D721Med (cell line): ENCODE results near the gene SOX18.

Source experiments
- DNase-seq: peaks from one replicate; pipeline ENCODE4 v3.0.0; 2011; ENCODE audit warnings: low spot score; ENCODE audit not compliant: insufficient read length
- FAIRE-seq: peaks from 2 replicates; lab custom pipeline; 2011; peaks lifted over from hg19 to GRCh38; lab: Jason Lieb, UNC
- TF ChIP-seq, protein P1 (sequence below): IDR thresholded peaks from 2 replicates; pipeline ENCODE4 v1.5.1; 2012; ENCODE audit warnings: mild to moderate bottlenecking, control low read depth; ENCODE audit not compliant: insufficient read depth; ENCODE audit errors: missing control alignments

The SOX18 gene

DNA sequence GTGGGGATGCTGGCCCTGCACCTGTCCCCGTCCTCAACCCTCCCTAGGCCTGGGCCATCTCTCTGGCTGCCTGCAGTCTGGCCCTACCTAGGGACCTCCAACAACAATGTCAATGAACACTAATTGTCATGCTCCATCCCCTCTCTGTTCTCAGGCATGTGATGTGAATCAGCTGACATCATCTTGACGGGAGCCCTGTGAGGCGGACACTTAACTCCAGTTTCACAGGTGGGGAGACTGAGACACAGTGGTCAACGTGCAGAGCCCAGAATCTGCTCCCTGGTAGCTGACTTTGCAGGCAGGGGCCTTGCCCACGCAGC, 12.8 kb upstream of the SOX18 start:
- DNase-seq (no peak), FAIRE-seq (no peak)
- TF ChIP-seq, protein P1, sequence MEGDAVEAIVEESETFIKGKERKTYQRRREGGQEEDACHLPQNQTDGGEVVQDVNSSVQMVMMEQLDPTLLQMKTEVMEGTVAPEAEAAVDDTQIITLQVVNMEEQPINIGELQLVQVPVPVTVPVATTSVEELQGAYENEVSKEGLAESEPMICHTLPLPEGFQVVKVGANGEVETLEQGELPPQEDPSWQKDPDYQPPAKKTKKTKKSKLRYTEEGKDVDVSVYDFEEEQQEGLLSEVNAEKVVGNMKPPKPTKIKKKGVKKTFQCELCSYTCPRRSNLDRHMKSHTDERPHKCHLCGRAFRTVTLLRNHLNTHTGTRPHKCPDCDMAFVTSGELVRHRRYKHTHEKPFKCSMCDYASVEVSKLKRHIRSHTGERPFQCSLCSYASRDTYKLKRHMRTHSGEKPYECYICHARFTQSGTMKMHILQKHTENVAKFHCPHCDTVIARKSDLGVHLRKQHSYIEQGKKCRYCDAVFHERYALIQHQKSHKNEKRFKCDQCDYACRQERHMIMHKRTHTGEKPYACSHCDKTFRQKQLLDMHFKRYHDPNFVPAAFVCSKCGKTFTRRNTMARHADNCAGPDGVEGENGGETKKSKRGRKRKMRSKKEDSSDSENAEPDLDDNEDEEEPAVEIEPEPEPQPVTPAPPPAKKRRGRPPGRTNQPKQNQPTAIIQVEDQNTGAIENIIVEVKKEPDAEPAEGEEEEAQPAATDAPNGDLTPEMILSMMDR = no peak

DNA sequence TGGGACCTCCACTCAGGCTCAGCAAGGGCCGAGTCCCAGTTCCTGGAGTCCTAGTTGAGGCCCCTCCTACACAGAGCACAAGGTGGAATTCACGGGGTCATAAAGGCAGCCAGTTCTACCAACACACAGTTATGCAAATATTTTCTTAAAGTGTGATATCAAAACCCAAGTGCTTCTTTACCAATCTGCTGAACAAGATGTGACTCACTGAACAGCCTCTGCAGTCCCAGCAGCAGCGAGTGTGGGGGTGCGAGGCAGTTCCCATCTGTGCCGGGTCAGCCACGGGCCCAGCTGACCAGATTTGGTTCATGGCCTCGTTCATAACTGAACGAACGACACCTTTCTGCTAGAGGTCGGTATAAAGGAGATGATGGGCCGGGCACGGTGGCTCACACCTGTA, 9.1 kb upstream of the SOX18 start:
- FAIRE-seq (no peak), DNase-seq (no peak)
- TF ChIP-seq, protein P1 = no peak

DNA sequence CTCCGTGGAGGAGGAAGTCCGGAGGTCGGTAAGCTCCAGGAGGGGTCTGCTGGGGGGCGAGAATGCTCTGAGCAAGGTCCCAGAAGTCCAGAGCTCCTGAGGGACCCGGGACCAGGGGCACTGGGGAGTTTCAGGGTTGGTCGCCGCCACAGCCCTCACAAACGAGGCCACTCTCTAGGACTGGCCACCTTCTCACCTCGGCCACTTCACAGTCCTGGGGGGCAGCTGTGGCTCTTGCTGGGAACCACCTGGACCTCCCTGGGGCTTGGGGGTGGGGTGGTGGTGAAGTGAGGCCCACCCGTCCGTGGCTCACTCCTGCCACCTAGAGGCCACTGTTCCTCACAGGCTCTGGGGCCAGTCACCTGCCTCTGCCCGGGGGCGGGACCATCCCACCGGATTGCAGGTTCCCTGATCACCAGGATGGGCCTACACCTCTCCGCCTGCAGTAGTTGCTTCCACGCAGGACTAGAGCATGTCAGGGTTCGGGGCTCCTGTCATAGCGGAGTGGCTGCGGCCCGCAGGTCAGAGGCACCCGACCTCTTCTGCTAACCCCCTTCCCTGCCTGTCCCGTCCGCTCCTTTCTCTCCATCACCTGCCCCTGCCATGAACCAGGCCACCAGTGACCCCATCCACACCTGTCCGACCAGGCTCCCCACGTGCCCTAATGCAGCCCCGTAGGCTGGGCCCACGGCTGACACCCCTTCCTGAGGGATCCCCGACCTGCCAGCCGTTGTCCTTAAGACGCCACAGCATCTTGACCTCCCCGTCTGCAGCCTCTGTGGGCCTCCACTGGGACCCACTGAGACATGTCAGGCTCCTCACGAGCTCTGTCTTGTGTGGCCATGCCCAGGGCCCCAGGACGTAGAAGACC, 8.4 kb upstream of the SOX18 start:
- FAIRE-seq = no peak
- TF ChIP-seq, protein P1 = peak; percentile 69
- DNase-seq = peak; percentile 98

DNA sequence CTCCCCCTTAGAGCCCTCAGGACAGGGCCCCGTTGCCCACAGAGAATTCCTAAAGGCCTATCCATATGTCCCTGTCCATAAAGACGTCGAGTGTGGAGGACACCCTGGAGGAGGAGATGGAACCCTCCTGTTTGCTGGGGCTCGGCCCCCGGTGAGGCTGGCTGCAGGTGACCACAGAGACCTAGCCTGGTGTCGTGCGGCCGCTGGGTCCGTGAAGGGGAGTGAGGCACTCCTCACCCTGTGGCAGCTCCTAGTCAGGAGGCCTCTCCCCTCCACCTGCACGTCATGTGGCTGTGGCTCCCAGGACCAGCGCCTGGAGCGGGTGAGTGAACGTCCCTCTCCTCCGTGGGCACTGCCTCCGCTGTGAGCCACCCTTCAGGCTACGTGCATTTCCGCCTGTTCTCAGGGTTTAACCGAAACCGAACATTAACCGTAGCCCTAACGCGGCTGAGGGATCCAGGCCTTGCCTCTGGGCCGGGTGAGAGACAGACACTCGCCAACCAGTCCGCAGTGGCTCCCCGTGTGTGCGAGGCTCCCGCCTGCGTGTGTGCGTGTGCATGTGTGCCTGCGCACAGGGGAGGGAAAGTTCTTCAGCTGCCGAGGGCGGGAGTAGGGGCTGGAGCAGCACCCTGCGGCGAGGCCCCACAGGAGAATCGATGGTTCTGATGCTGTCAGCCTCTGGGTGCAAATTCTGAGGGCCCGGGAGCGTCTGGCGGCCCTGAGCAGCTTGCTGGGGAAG, 7.6 kb upstream of the SOX18 start:
- FAIRE-seq = no peak
- no peak for DNase-seq
- TF ChIP-seq, protein P1 = no peak

DNA sequence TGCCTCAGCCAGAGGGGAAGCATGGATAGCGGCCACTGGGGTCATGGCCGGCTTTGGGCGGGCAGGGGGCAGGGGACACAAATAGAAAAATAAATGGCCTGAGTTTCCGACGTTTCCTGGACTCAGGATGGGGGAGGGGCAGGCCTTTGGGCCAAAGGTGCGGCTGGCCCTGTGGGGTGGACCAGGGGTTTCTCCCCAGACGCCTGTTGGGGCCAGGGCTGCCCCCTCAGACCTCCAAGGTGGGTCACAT, 7.1 kb upstream of the SOX18 start:
- FAIRE-seq = no peak
- DNase-seq = no peak
- TF ChIP-seq, protein P1 = no peak

DNA sequence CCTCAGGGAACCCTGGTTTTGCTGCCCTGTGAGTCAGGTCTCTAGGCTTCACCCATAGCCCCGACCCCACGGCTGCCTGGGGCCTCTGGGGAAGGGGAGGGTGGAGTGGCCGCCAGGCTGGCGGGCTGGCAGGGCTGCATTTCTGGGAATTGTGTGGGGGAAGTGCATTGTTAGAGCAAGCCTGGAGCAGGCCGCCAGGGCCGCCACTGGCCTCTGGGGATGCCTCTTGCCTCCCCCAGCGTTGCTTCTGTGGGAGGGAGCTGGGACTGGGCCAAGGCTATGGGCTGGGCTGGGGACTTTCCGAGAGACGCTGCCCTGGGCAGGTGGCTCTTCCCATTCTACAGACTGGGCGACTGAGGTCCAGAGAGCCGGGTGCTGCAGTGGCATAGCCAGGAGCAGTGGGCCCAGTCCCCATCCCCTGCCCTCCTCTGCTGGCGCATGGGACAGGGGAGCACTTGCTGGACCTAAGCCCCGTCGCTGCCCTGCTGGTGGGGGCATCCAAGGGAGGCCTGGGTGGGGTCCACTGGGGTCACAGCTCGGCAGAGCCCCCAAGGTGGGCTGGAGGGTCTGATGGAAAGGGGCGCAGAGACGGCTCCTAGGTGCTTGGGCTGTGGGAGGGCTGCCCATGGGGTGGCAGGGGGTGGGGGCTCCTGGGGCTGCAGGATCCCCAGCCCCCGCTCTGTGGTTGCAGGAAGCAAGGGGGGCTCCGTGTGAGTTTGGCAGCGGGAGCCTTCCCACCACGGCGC, 6.6 kb upstream of the SOX18 start:
- FAIRE-seq (no peak), DNase-seq (no peak)
- TF ChIP-seq, protein P1 = no peak
